Prostate gland (tissue), 2 donors: ENCODE measurements around the gene SGCA. TPM values are rescaled to one million over a fixed set of nuclear protein-coding genes. Genes with fewer than 3 reads are reported as not detected.

Experiments
- DNase-seq: peaks from one replicate; pipeline ENCODE4 v3.0.0-alpha.2; 2019; ENCODE audit warnings: low spot score
- H3K27ac ChIP-seq, 2 donors: fragments of 200-600 bp; sonication (generic); 2 replicates each; pipeline ENCODE4 v1.5.1; 2017 to 2019
- H3K27me3 ChIP-seq: fragments of 200-600 bp; sonication (generic); replicated peaks from 2 replicates; pipeline ENCODE4 v1.5.1; 2019; ENCODE audit not compliant: insufficient read depth
- H3K36me3 ChIP-seq, 2 donors: fragments of 200-600 bp; sonication (generic); 1 replicate in 1 of 2; 2 replicates in 1 of 2; pipeline versions ENCODE4 v1.5.1 to v1.8.1; 2017 to 2019
- H3K4me1 ChIP-seq: fragments of 200-600 bp; sonication (generic); replicated peaks from 2 replicates; pipeline ENCODE4 v1.5.1; 2019
- H3K4me3 ChIP-seq, 2 donors: fragments of 200-600 bp; sonication (generic); 2 replicates each; pipeline ENCODE4 v1.5.1; 2017 to 2019
- H3K9me3 ChIP-seq: fragments of 200-600 bp; sonication (generic); 2 replicates; pipeline ENCODE4 v1.5.1; 2017
- POLR2A ChIP-seq: fragments of 450-650 bp; IDR thresholded peaks from one replicate; pipeline ENCODE4 v1.6.1; 2016; ENCODE audit warnings: antibody characterized with exemption, mild to moderate bottlenecking
- POLR2AphosphoS5 ChIP-seq: sonication (generic); formaldehyde crosslinking; IDR thresholded peaks from one replicate; pipeline ENCODE4 v1.6.1; 2017; ENCODE audit warnings: antibody characterized with exemption
- WGBS: methylation state at CpG from one replicate; pipeline ENCODE4 v1.1.5; 2018; 5-methylcytosine and 5-hydroxymethylcytosine counted together
- intact Hi-C: fragments of 100-400 bp; cut with DNase I; formaldehyde crosslinking; loops from one replicate; pipeline ENCODE4 v1.14.2; 2022
- total RNA-seq, 2 donors: library from RNA; depleted of rRNA; stranded (reverse); fragments of >200 nt; gene quantifications; one replicate each; pipeline ENCODE4 v1.1.0, GENCODE V29; 2016
- TF ChIP-seq, protein P1 (sequence below), 4 experiments: fragments of 200-600 bp in 2 of 4; fragments of 450-650 bp in 2 of 4; sonication (generic) in 2 of 4; IDR thresholded peaks; 1 replicate in 3 of 4; 2 replicates in 1 of 4; pipeline ENCODE4 v1.5.1; 2016 to 2019; ENCODE audit warnings: antibody characterized with exemption in 4 of 4, mild to moderate bottlenecking in 2 of 4, moderate library complexity in 2 of 4

Gene SGCA
- total RNA-seq, 2 donors from 2014 or later, result 13.9 to 19.4 TPM

DNA sequence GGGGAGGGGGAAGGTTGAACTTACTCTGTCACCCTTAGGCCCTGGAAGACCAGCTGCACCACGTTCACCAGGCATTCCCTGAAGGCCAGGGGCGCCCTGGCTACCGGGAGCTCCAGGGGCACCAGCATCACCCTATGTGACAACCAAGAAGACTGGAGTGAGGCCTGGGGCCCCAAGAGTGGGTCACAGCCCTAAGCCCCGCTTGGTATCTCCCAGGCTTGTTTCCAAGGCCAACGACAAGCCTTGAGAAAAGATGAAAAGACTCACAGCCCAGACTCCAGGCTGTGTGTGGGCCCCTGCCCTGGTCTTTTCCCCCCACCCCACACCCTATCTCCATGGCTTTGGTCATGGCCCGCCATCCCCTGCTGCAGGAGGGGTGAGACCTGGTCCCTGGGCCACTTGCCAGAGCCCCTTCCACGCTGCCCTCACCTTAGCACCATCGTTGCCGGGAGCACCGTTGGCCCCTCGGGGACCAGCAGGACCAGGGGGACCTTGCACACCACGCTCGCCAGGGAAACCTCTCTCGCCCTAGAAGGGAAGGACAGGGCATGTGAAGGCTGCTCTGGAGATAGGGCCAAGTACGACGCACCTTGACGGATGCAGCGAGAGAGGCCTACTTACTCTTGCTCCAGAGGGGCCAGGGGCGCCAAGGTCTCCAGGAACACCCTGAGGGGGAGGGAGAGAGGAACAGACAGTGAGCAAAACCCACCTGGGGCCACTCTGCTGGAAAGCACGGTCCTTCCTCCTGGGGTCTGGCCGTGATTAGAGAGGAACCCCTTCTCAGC is 25.7 kb downstream of the SGCA start:
- no peaks in the 10 kb centered on the region for H3K4me1 ChIP-seq
- H3K4me3 ChIP-seq, result no peak overlapping the region
- TF ChIP-seq, protein P1, sequence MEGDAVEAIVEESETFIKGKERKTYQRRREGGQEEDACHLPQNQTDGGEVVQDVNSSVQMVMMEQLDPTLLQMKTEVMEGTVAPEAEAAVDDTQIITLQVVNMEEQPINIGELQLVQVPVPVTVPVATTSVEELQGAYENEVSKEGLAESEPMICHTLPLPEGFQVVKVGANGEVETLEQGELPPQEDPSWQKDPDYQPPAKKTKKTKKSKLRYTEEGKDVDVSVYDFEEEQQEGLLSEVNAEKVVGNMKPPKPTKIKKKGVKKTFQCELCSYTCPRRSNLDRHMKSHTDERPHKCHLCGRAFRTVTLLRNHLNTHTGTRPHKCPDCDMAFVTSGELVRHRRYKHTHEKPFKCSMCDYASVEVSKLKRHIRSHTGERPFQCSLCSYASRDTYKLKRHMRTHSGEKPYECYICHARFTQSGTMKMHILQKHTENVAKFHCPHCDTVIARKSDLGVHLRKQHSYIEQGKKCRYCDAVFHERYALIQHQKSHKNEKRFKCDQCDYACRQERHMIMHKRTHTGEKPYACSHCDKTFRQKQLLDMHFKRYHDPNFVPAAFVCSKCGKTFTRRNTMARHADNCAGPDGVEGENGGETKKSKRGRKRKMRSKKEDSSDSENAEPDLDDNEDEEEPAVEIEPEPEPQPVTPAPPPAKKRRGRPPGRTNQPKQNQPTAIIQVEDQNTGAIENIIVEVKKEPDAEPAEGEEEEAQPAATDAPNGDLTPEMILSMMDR (IDR thresholded peaks at IDR 0.05), result no peak
- TF ChIP-seq POLR2A, result no peak
- TF ChIP-seq POLR2AphosphoS5, result no peak
- no peaks in the 10 kb centered on the region for H3K27me3 ChIP-seq
- 64% methylated on average over 21 of the region's 21 CpGs for WGBS
- DNase-seq, result no peak
- peaks cover 6% of the 10 kb centered on the region in 2 donors for H3K36me3 ChIP-seq
- H3K9me3 ChIP-seq, result no peaks in the 10 kb centered on the region
- H3K27ac ChIP-seq, result no peak overlapping the region
- intact Hi-C loops, result no loop called here

DNA sequence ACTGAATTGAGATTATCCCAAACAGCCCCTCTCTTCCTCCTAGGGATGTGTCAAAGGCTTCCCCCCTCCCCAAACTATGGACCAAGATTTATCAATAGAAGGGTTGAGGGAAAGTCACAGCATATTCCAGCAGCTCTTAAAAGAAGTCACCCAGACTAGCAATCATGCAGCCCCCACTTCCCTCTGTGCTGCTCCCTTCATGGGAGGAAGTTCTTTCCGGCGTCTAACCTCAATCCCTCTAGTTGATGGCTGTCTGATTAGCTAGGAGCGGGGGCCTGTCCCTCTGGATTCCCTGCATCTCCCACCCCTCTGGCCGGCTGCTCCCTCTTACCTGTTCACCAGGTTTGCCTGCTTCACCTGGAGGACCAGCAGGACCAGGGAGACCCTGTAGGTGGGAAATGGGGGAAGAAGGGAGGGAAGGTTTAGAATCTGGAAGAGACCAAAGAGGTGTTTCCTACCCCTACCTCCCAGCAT is 26.4 kb downstream of the SGCA start:
- H3K4me3 ChIP-seq, result no peak overlapping the region
- no peaks in the 10 kb centered on the region for H3K27me3 ChIP-seq
- H3K27ac ChIP-seq, result no peak overlapping the region
- DNase-seq, result no peak
- H3K9me3 ChIP-seq, result no peaks in the 10 kb centered on the region
- H3K36me3 ChIP-seq, result peaks cover 6% of the 10 kb centered on the region in 2 donors
- 62% methylated on average over 4 of the region's 4 CpGs for WGBS
- TF ChIP-seq, protein P1 (IDR thresholded peaks at IDR 0.05), result no peak
- TF ChIP-seq POLR2AphosphoS5 (no peak), POLR2A (no peak)
- intact Hi-C loops, result no loop called here
- H3K4me1 ChIP-seq, result no peaks in the 10 kb centered on the region

DNA sequence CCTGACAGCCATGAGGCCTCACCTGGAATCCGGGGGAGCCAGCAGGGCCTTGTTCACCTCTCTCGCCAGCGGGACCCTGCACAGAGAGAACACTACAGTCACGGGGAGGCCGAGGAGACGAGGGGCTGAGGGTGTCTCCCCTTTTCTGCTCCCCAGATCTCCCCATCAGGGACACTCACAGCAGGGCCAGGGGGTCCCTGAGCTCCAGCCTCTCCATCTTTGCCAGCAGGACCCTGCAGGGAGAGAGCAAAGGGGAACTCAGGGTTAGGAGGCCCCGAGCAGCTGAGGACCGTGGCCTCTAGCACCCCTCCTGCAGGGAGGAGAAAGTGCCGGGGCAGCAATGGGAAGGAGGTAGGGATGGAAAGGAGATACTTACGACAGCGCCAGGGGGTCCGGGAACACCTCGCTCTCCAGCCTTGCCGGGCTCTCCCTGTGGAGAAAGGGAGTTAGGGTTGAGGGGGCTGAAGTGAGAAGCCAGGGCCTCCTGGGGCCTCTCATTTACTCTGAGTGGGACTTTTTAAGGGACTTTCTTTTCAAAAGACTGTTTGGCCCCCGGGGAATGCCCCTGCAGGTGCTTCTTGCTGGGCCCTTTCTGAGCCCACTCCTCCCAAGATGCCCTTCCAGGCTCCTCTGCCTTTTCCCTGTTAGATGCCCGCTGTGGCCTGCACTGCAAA is 26.9 kb downstream of the SGCA start:
- intact Hi-C loops, result no loop called here
- Histone ChIP-seq H3K4me1 (no peaks in the 10 kb centered on the region), H3K27me3 (no peaks in the 10 kb centered on the region), H3K27ac (peak overlapping the region in 1 of 2 donors; percentile 27), H3K36me3 (peaks cover 6% of the 10 kb centered on the region in 2 donors), H3K9me3 (no peaks in the 10 kb centered on the region), H3K4me3 (no peak overlapping the region)
- WGBS, result 68% methylated on average over 16 of the region's 16 CpGs
- TF ChIP-seq, protein P1 (IDR thresholded peaks at IDR 0.05), result no peak
- TF ChIP-seq POLR2A (no peak), POLR2AphosphoS5 (no peak)
- DNase-seq, result no peak

DNA sequence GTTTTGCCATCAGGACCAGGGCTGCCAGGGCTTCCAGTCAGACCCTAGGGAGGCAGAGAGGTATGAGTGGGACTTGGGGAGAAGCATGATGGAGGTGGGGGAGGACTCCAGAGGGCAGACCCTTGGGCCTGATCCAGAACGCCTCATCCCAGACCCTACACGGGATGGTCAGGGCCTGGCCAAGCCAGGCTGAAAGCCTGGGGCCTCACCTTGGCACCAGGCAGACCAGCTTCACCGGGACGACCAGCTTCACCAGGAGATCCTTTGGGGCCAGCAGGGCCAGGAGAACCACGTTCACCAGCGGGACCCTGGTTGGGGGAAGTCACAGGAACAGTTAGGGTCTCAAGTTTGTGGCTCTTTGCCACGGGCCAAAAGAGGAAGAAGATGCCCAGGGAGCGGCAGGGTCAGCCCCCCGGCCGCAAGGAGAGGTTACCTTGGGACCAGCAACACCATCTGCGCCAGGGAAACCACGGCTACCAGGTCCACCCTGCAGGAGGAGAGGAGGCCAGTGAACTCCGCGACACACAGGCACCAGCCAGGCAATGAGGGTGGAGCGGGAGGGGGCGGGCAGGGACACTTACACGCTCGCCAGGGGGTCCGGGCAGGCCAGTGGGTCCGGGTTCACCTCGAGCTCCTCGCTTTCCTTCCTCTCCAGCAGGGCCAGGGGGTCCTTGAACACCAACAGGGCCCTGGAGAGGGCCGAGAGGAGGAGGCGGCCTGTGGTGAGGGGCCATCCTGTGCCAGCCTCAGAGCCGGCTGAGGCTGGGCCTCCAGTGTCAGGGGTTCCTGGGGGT is 28.5 kb downstream of the SGCA start:
- peak overlapping the region in 1 of 2 donors; percentile 38 for H3K27ac ChIP-seq
- intact Hi-C loops, result no loop called here
- 76% methylated on average over 15 of the region's 25 CpGs for WGBS

More for the DNA sequence above, 28.5 kb downstream of the SGCA start:
- H3K27me3 ChIP-seq, result no peaks in the 10 kb centered on the region
- no peaks in the 10 kb centered on the region for H3K9me3 ChIP-seq
- DNase-seq, result no peak
- no peak overlapping the region for H3K4me3 ChIP-seq
- no peaks in the 10 kb centered on the region for H3K4me1 ChIP-seq
- TF ChIP-seq POLR2A, result no peak
- H3K36me3 ChIP-seq, result peaks cover 0 to 6% of the 10 kb centered on the region in 2 donors
